ENCODE measurements around the gene HEXIM2. TPM values are rescaled to one million over a fixed set of nuclear protein-coding genes. Genes with fewer than 3 reads are reported as not detected.

The HEXIM2 gene
- total and polyA plus RNA-seq, 2 of the 13 experiments (the other 11 are each of a cell fraction or from before 2014, with no cell fraction given): 27.1 to 32.4 TPM

DNA sequence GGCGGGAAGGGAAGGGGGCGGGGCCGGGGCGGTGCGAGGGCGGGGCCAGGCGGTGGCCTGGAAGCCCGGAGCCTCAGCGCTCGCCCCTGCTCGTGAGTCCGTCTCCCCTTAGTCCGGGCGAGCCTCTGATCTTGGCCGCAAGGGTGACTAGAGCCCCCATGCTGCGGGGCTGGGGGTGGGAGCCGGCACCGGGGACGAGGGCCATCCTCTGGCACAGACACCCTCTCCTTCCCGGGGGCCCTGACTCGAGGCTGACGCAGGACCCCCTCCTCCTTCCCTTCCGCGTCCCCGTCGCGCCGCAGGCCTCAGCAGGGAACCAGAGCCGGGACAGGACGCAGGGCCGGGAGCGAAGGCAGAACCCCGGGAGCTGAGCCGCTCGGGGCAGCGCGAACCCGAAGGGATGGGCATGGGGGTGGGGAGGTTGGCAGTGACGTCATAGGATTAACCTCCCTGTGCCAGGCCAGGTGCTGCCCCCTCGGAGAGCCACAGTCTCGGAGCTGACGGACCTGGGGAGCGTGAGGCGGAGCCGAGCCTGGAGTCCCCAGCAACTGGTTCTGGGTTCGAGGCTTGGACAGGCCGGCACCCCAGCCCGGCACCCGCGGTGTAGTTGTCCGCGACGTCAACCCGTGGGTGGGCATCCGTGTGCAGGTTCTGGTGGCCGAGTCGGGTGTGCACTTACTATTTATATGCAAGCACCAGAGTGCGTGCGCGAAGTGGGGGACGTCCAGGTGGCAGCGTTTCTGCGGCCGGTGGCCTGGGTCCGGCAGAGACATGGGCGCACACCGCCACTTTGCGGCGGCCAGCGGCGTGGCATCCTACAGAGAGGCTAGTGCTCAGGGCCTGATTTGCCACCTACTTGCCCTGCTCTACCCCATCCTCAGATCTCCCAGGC is 28.9 kb upstream of the HEXIM2 start (continued):
- TF ChIP-seq, protein P1, sequence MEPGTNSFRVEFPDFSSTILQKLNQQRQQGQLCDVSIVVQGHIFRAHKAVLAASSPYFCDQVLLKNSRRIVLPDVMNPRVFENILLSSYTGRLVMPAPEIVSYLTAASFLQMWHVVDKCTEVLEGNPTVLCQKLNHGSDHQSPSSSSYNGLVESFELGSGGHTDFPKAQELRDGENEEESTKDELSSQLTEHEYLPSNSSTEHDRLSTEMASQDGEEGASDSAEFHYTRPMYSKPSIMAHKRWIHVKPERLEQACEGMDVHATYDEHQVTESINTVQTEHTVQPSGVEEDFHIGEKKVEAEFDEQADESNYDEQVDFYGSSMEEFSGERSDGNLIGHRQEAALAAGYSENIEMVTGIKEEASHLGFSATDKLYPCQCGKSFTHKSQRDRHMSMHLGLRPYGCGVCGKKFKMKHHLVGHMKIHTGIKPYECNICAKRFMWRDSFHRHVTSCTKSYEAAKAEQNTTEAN (CRISPR knock-in tag; conservative IDR thresholded peaks at IDR 0.05): 0 out of 2 replicates have a peak, but pooled peaks have one; percentile 37
- TF ChIP-seq E2F2 (CRISPR knock-in tag; IDR thresholded peaks at IDR 0.05; ENCODE audit: borderline replicate concordance) (peak; percentile 92; the same call in 1 of the 2 replicates), GTF3A (CRISPR knock-in tag; conservative IDR thresholded peaks at IDR 0.05) (no peak; the same call in 1 of the 2 replicates), NR2C2 (CRISPR knock-in tag; IDR thresholded peaks at IDR 0.05; ENCODE audit: borderline replicate concordance) (no peak), SAFB2 (CRISPR knock-in tag; IDR thresholded peaks at IDR 0.05; ENCODE audit: borderline replicate concordance, low read depth) (no peak; the same call in 1 of the 2 replicates), JDP2 (CRISPR knock-in tag; IDR thresholded peaks at IDR 0.05; ENCODE audit: borderline replicate concordance) (no peak), RORA (CRISPR knock-in tag; IDR thresholded peaks at IDR 0.05) (no peak), FUBP1 (CRISPR knock-in tag; IDR thresholded peaks at IDR 0.05; ENCODE audit: borderline replicate concordance) (no peak), CERS6 (CRISPR knock-in tag; IDR thresholded peaks at IDR 0.05) (no peak), EP300 (IDR thresholded peaks at IDR 0.05; ENCODE audit: low read depth in 2 of 2, low read length in 2 of 2) (0 out of 4 replicates have a peak, but pooled peaks of 1 of the 2 experiments have one; percentile 27), EP300 (CRISPR knock-in tag; IDR thresholded peaks at IDR 0.05; ENCODE audit: borderline replicate concordance) (peak; percentile 50; the same call in 1 of the 2 replicates), TSC22D2 (CRISPR knock-in tag; IDR thresholded peaks at IDR 0.05; ENCODE audit: borderline replicate concordance) (no peak), ZNF619 (CRISPR knock-in tag; IDR thresholded peaks at IDR 0.05) (peak; percentile 70; the same call in 1 of the 2 replicates), ZNF335 (CRISPR knock-in tag; IDR thresholded peaks at IDR 0.05) (peak; percentile 51; the same call in 1 of the 2 replicates), ZNF589 (CRISPR knock-in tag; conservative IDR thresholded peaks at IDR 0.05) (peak; percentile 64; the same call in 1 of the 2 replicates), ETV6 (CRISPR knock-in tag; conservative IDR thresholded peaks at IDR 0.05) (0 out of 2 replicates have a peak, but pooled peaks have one; percentile 10), RFXAP (CRISPR knock-in tag; IDR thresholded peaks at IDR 0.05; ENCODE audit: borderline replicate concordance) (peak; percentile 52; the same call in 1 of the 2 replicates), MAFK (conservative IDR thresholded peaks at IDR 0.05 in 1 of 2, IDR thresholded peaks at IDR 0.05 in 1 of 2; ENCODE audit: low read length in 2 of 2) (no peak), CBX5 (CRISPR knock-in tag; IDR thresholded peaks at IDR 0.05; ENCODE audit: borderline replicate concordance) (peak; percentile 81; the same call in 1 of the 2 replicates), ZSCAN12 (CRISPR knock-in tag; IDR thresholded peaks at IDR 0.05) (no peak)
- TF ChIP-seq, protein P2, sequence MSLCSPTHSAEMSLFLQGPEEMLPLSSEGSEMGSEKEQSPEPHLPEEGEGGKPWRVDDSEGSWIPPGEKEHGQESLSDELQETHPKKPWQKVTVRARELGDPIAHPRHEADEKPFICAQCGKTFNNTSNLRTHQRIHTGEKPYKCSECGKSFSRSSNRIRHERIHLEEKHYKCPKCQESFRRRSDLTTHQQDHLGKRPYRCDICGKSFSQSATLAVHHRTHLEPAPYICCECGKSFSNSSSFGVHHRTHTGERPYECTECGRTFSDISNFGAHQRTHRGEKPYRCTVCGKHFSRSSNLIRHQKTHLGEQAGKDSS (CRISPR knock-in tag; IDR thresholded peaks at IDR 0.05; ENCODE audit: borderline replicate concordance, low read depth): 0 out of 2 replicates have a peak, but pooled peaks have one; percentile 42
